PC-9 (cell line): Measurements from ENCODE around the gene SHISA9. TPM values are rescaled to one million over a fixed set of nuclear protein-coding genes. Genes with fewer than 3 reads are reported as not detected.

Source experiments
- BruUV-seq: library from RNA; stranded (reverse); fragments of 400-500 nt; replicated peaks from 2 replicates; lab custom pipeline; 2021; lab: Mats Ljungman, UMichigan
- CTCF ChIA-PET: fragments of 300-600 bp; sonication (Branson Sonifier 250); formaldehyde crosslinking; loops from one replicate; lab custom pipeline; 2022; ENCODE audit warnings: antibody characterized with exemption; lab: Charles Lee
- POLR2A ChIA-PET: fragments of 300-600 bp; sonication (Branson Sonifier 250); formaldehyde crosslinking; loops from one replicate; lab custom pipeline; 2022; ENCODE audit warnings: antibody characterized with exemption; ENCODE audit not compliant: unreplicated experiment; lab: Charles Lee
- DNase-seq, 2 experiments: peaks; one replicate each; pipeline versions ENCODE4 v3.0.0 to v3.0.0-alpha.2; 2015 to 2022; ENCODE audit warnings: mixed read lengths in 1 of 2
- H2AFZ ChIP-seq: fragments of 200-600 bp; sonication (generic); 2 replicates; pipeline ENCODE4 v1.8.1; 2017; ENCODE audit warnings: antibody characterized with exemption
- H3F3A ChIP-seq: fragments of 200-600 bp; sonication (generic); 2 replicates; pipeline ENCODE4 v1.8.1; 2017; ENCODE audit warnings: antibody characterized with exemption, mild to moderate bottlenecking, low read depth; ENCODE audit not compliant: insufficient read depth
- H3K27ac ChIP-seq: fragments of 200-600 bp; sonication (generic); 2 replicates; pipeline ENCODE4 v1.6.1; 2016; ENCODE audit warnings: mixed run types
- H3K27me3 ChIP-seq: fragments of 200-600 bp; sonication (generic); 2 replicates; pipeline ENCODE4 v1.6.1; 2016; ENCODE audit warnings: low read depth, mixed run types; ENCODE audit not compliant: insufficient read depth
- H3K36me3 ChIP-seq: fragments of 200-600 bp; sonication (generic); 2 replicates; pipeline ENCODE4 v1.6.1; 2016; ENCODE audit warnings: low read depth, mixed run types
- H3K4me1 ChIP-seq: fragments of 200-600 bp; sonication (generic); replicated peaks from 2 replicates; pipeline ENCODE4 v1.6.1; 2016; ENCODE audit warnings: mixed run types; ENCODE audit not compliant: insufficient read depth
- H3K4me2 ChIP-seq: fragments of 200-600 bp; sonication (generic); 2 replicates; pipeline ENCODE4 v1.6.1; 2017; ENCODE audit warnings: mixed run types
- H3K4me3 ChIP-seq: fragments of 200-600 bp; sonication (generic); 2 replicates; pipeline ENCODE4 v1.6.1; 2016; ENCODE audit warnings: mixed run types
- H3K79me2 ChIP-seq: fragments of 200-600 bp; sonication (generic); 2 replicates; pipeline ENCODE4 v1.6.1; 2017; ENCODE audit warnings: low read depth, mixed run types
- H3K9me2 ChIP-seq: fragments of 200-600 bp; sonication (generic); 2 replicates; pipeline ENCODE4 v1.8.1; 2017; ENCODE audit warnings: mild to moderate bottlenecking; ENCODE audit not compliant: insufficient read depth
- H3K9me3 ChIP-seq: fragments of 200-600 bp; sonication (generic); 2 replicates; pipeline ENCODE4 v1.8.1; 2016; ENCODE audit warnings: low read depth; ENCODE audit not compliant: insufficient read depth
- H4K20me1 ChIP-seq: fragments of 200-600 bp; sonication (generic); 2 replicates; pipeline ENCODE4 v1.8.1; 2017; ENCODE audit not compliant: insufficient read depth
- CTCF ChIP-seq: fragments of 200-600 bp; sonication (generic); conservative IDR thresholded peaks from 2 replicates; pipeline ENCODE4 v1.6.1; 2017; ENCODE audit warnings: mixed run types, antibody characterized with exemption, mild to moderate bottlenecking, moderate library complexity
- EZH2 ChIP-seq: fragments of 200-600 bp; sonication (generic); IDR thresholded peaks from 2 replicates; pipeline ENCODE4 v1.8.0; 2017; ENCODE audit warnings: antibody characterized with exemption, low read depth
- intact Hi-C: fragments of 100-400 bp; cut with micrococcal nuclease; formaldehyde crosslinking; loops from one replicate; pipeline ENCODE4 v1.10.0; 2022; ENCODE audit not compliant: unreplicated experiment
- total RNA-seq: library from RNA; stranded (reverse); gene quantifications from 2 replicates; pipeline ENCODE4 v1.2.3, GENCODE V29; 2021

The SHISA9 gene
- total RNA-seq, 1 experiment from 2014 or later: 80.5 TPM

GRCh38 chr16:13289515-13289914 lies 388.1 kb downstream of the SHISA9 start:
- POLR2A ChIA-PET: no interaction called here
- H2AFZ ChIP-seq: no peak overlapping the region
- H3K27ac ChIP-seq: no peak overlapping the region
- H3K4me3 ChIP-seq: no peak overlapping the region
- H3K36me3 ChIP-seq: no peaks in the 10 kb centered on the region
- no peaks in the 10 kb centered on the region for H3K9me2 ChIP-seq
- H3K79me2 ChIP-seq: no peaks in the 10 kb centered on the region
- TF ChIP-seq CTCF (no peak), EZH2 (no peak)
- no TSS peak for BruUV-seq
- H3K9me3 ChIP-seq: no peaks in the 10 kb centered on the region
- no peak for DNase-seq
- no peak overlapping the region for H3K4me2 ChIP-seq
- intact Hi-C loops: no loop called here
- no peaks in the 10 kb centered on the region for H3F3A ChIP-seq
- CTCF ChIA-PET: no interaction called here
- H4K20me1 ChIP-seq: no peaks in the 10 kb centered on the region
- no peaks in the 10 kb centered on the region for H3K4me1 ChIP-seq
- H3K27me3 ChIP-seq: no peaks in the 10 kb centered on the region

Other genes starting within 250 kb of the SHISA9 start
- 52.8 and 66.9 TPM in 2 replicates for gene CPPED1, start 97.7 kb upstream of the SHISA9 start, total RNA-seq